C4-2B (cell line): ENCODE measurements around the gene LPCAT2.

ENCODE experiments used
- ZFX ChIP-seq: fragments of 450-650 bp; IDR thresholded peaks from 2 replicates; pipeline ENCODE4 v1.6.1; 2017
- TF ChIP-seq, protein P1 (sequence below): fragments of 450-650 bp; conservative IDR thresholded peaks from 2 replicates; pipeline ENCODE4 v1.5.1; 2017; ENCODE audit warnings: mild to moderate bottlenecking

DNA sequence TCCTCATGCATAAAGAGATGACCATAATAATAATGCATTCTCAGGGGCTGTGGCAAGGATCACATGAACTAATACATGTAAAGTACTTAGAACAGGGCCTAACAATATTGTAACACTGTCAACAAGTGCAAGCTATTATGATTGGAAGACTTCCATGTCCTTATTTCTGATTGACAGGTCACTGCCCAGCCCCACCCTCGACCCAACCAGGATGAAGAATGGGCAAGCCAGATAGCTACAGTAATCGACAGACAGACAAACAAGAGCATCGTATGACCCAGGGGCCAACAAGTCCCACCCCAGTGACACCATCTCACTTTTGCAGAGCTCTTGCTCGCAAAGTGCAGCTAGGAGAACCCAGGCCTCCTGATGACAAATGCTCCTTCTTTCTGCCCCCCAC, 44.5 kb upstream of the LPCAT2 start:
- TF ChIP-seq, protein P1, sequence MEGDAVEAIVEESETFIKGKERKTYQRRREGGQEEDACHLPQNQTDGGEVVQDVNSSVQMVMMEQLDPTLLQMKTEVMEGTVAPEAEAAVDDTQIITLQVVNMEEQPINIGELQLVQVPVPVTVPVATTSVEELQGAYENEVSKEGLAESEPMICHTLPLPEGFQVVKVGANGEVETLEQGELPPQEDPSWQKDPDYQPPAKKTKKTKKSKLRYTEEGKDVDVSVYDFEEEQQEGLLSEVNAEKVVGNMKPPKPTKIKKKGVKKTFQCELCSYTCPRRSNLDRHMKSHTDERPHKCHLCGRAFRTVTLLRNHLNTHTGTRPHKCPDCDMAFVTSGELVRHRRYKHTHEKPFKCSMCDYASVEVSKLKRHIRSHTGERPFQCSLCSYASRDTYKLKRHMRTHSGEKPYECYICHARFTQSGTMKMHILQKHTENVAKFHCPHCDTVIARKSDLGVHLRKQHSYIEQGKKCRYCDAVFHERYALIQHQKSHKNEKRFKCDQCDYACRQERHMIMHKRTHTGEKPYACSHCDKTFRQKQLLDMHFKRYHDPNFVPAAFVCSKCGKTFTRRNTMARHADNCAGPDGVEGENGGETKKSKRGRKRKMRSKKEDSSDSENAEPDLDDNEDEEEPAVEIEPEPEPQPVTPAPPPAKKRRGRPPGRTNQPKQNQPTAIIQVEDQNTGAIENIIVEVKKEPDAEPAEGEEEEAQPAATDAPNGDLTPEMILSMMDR: no peak
- TF ChIP-seq ZFX: no peak
